GM12891 (cell line): ENCODE results near the gene CADM1.

Source experiments
- POLR2A ChIP-seq: IDR thresholded peaks from 2 replicates; pipeline ENCODE4 v1.6.1; 2011; ENCODE audit warnings: low read depth, low read length, control low read depth
- POLR2AphosphoS5 ChIP-seq: IDR thresholded peaks from 2 replicates; pipeline ENCODE4 v1.6.1; 2011; ENCODE audit warnings: low read depth, low read length, control low read depth
- POU2F2 ChIP-seq: IDR thresholded peaks from 2 replicates; pipeline ENCODE4 v1.6.1; 2011; ENCODE audit warnings: low read depth, mild to moderate bottlenecking, control low read depth, low read length, moderate library complexity
- SPI1 ChIP-seq: IDR thresholded peaks from 2 replicates; pipeline ENCODE4 v1.6.1; 2011; ENCODE audit warnings: low read depth, low read length, control low read depth
- TAF1 ChIP-seq: IDR thresholded peaks from 2 replicates; pipeline ENCODE4 v1.6.1; 2011; ENCODE audit warnings: low read depth, low read length, control low read depth

- no peak for TF ChIP-seq POLR2A
- no peak for TF ChIP-seq POLR2AphosphoS5
- no peak for TF ChIP-seq TAF1
- TF ChIP-seq POU2F2 = no peak
- no peak for TF ChIP-seq SPI1
Observed at GRCh38 chr11:115126092-115126491, 378.1 kb downstream of the CADM1 start.
